Stimulated activated CD8-positive, alpha-beta memory T cell treated with anti-CD3 and anti-CD28 coated beads, Interleukin-15, amount 100 ng/mL, for 1 hour (primary cell): ENCODE results near the gene STYK1.
"Not testable (repeated sequence)": the region's sequence is repeated elsewhere in the genome, so short reads cannot be mapped to it uniquely, and the experiment has no call there.

Source experiments
- DNase-seq: peaks from one replicate; pipeline ENCODE4 v3.0.0-alpha.2; 2020; ENCODE audit warnings: low read depth

The STYK1 gene

GRCh38 chr12:10688042-10688441 lies 14.2 kb upstream of the STYK1 start:
- DNase-seq: no peak

- DNase-seq: no peak
Observed at GRCh38 chr12:10672231-10672868, 1.5 kb downstream of the STYK1 start.

GRCh38 chr12:10669533-10669932 lies 4.3 kb downstream of the STYK1 start:
- no peak for DNase-seq

- no peak for DNase-seq
Observed at GRCh38 chr12:10668526-10668925, 5.3 kb downstream of the STYK1 start.

- DNase-seq: no peak
Observed at GRCh38 chr12:10667581-10667980, 6.3 kb downstream of the STYK1 start.

- no peak for DNase-seq
Observed at GRCh38 chr12:10664499-10664898, 9.4 kb downstream of the STYK1 start.

- no peak for DNase-seq
Observed at GRCh38 chr12:10663869-10664268, 10.0 kb downstream of the STYK1 start.

GRCh38 chr12:10661338-10661737 lies 12.5 kb downstream of the STYK1 start:
- DNase-seq: no peak

- DNase-seq: no peak
Observed at GRCh38 chr12:10654003-10654402, 19.8 kb downstream of the STYK1 start.

- no peak for DNase-seq
Observed at GRCh38 chr12:10652192-10652591, 21.7 kb downstream of the STYK1 start.

- DNase-seq: not testable (repeated sequence)
Observed at GRCh38 chr12:10646576-10646975, 27.3 kb downstream of the STYK1 start.

GRCh38 chr12:10645910-10646309 lies 27.9 kb downstream of the STYK1 start:
- no peak for DNase-seq

- DNase-seq: no peak
Observed at GRCh38 chr12:10641735-10642500, 31.9 kb downstream of the STYK1 start.

- DNase-seq: no peak
Observed at GRCh38 chr12:10638728-10639127, 35.1 kb downstream of the STYK1 start.

GRCh38 chr12:10636611-10637010 lies 37.2 kb downstream of the STYK1 start:
- no peak for DNase-seq

- DNase-seq: no peak
Observed at GRCh38 chr12:10636124-10636523, 37.7 kb downstream of the STYK1 start.

GRCh38 chr12:10635306-10635705 lies 38.5 kb downstream of the STYK1 start:
- DNase-seq: no peak

- no peak for DNase-seq
Observed at GRCh38 chr12:10634427-10634826, 39.4 kb downstream of the STYK1 start.

GRCh38 chr12:10633541-10633940 lies 40.3 kb downstream of the STYK1 start:
- no peak for DNase-seq

- DNase-seq: no peak
Observed at GRCh38 chr12:10632226-10632625, 41.6 kb downstream of the STYK1 start.

- no peak for DNase-seq
Observed at GRCh38 chr12:10624605-10625004, 49.2 kb downstream of the STYK1 start.

GRCh38 chr12:10623131-10623530 lies 50.7 kb downstream of the STYK1 start:
- no peak for DNase-seq

GRCh38 chr12:10621278-10621677 lies 52.6 kb downstream of the STYK1 start:
- no peak for DNase-seq
